Measurements from ENCODE around the gene ANXA5. TPM values are rescaled to one million over a fixed set of nuclear protein-coding genes. Genes with fewer than 3 reads are reported as not detected.

The ANXA5 gene
- total and polyA plus RNA-seq, 9 of the 15 experiments (the other 6 are each of a cell fraction or from before 2014, with no cell fraction given): 49.9 to 131 (median 84.5) TPM

GRCh38 chr4:121679951-121680350 lies 16.8 kb downstream of the ANXA5 start (continued):
- TF ChIP-seq ZNF639 (CRISPR knock-in tag; conservative IDR thresholded peaks at IDR 0.05 in 1 of 2, IDR thresholded peaks at IDR 0.05 in 1 of 2): no peak
- TF ChIP-seq SMARCE1 (IDR thresholded peaks at IDR 0.05): no peak
- TF ChIP-seq KLF10 (CRISPR knock-in tag; IDR thresholded peaks at IDR 0.05): no peak
- TF ChIP-seq OTX1 (CRISPR knock-in tag; IDR thresholded peaks at IDR 0.05): no peak
- TF ChIP-seq ZBED1 (IDR thresholded peaks at IDR 0.05): no peak
- no peak for TF ChIP-seq GATAD2B (IDR thresholded peaks at IDR 0.05; ENCODE audit: borderline replicate concordance)
- TF ChIP-seq THRB (CRISPR knock-in tag; conservative IDR thresholded peaks at IDR 0.05): no peak

GRCh38 chr4:121679267-121679666 lies 17.5 kb downstream of the ANXA5 start:
- Histone ChIP-seq H3K4me3 (no peak overlapping the region), H3K9ac (ENCODE audit: insufficient read depth in 1 of 2, low read depth in 2 of 2, low read length in 2 of 2) (no peak overlapping the region), H3K27me3 (ENCODE audit: control insufficient read depth in 2 of 2, insufficient read depth in 2 of 2, low read length in 2 of 2) (no peaks in the 10 kb centered on the region), H3K4me2 (ENCODE audit: insufficient read depth, low read length) (no peak overlapping the region), H3K9me1 (ENCODE audit: control insufficient read depth, insufficient read depth, low read length) (no peaks in the 10 kb centered on the region), H4K20me1 (replicated peaks; ENCODE audit: control insufficient read depth, insufficient read depth, low read length) (no peaks in the 10 kb centered on the region), H3K27ac (ENCODE audit: extremely low read depth, low read depth, low read length) (no peak overlapping the region), H2AFZ (ENCODE audit: low read depth, low read length) (no peak overlapping the region), H3K79me2 (ENCODE audit: control insufficient read depth, insufficient read depth, low read length) (no peaks in the 10 kb centered on the region), H3K36me3 (ENCODE audit: control insufficient read depth, insufficient read depth, low read length) (peaks cover 49% of the 10 kb centered on the region; the same call in 2 of the 3 replicates), H3K9me3 (replicated peaks; ENCODE audit: control insufficient read depth, insufficient read depth, low read depth, low read length) (no peaks in the 10 kb centered on the region), H3K4me1 (replicated peaks in 1 of 2; ENCODE audit: control insufficient read depth in 2 of 2, insufficient read depth in 2 of 2, low read length in 2 of 2) (no peaks in the 10 kb centered on the region)
- CTCF ChIA-PET (ENCODE audit: low intra/inter-chr PET ratio): no interaction called here
- POLR2A ChIA-PET: no interaction called here
- FAIRE-seq (no peak), ATAC-seq (no peak), DNase-seq (ENCODE audit: extremely low read depth in 1 of 4, low spot score in 3 of 4) (no peak)
- BruUV-seq (replicated peaks): no TSS peak
- intact Hi-C loops (cut with micrococcal nuclease): no loop called here
- in situ Hi-C loops (cut with MboI): no loop called here
- 62% methylated on average over 3 of the region's 3 CpGs for WGBS (ENCODE audit: insufficient coverage, low coverage, missing lambda C conversion rate)
- TF ChIP-seq ZNF740 (CRISPR knock-in tag; IDR thresholded peaks at IDR 0.05): no peak
- no peak for TF ChIP-seq ZNF740 (tag; IDR thresholded peaks at IDR 0.05)
- TF ChIP-seq SMAD2 (IDR thresholded peaks at IDR 0.05; ENCODE audit: low read depth, low read length): no peak
- TF ChIP-seq ELF2 (CRISPR knock-in tag; IDR thresholded peaks at IDR 0.05): no peak
- TF ChIP-seq ZSCAN32 (CRISPR knock-in tag; IDR thresholded peaks at IDR 0.05): no peak
- TF ChIP-seq PREB (CRISPR knock-in tag; IDR thresholded peaks at IDR 0.05): no peak
- no peak for TF ChIP-seq PBX2 (CRISPR knock-in tag; IDR thresholded peaks at IDR 0.05; ENCODE audit: low read depth)
- no peak for TF ChIP-seq PBX2 (tag; conservative IDR thresholded peaks at IDR 0.05; ENCODE audit: low read depth)
